C4-2B (cell line): ENCODE data around the gene RPS18.

ENCODE experiments used
- CTCF ChIP-seq: fragments of 450-650 bp; conservative IDR thresholded peaks from 2 replicates; pipeline ENCODE4 v1.5.1; 2017; ENCODE audit warnings: mild to moderate bottlenecking
- ZFX ChIP-seq: fragments of 450-650 bp; IDR thresholded peaks from 2 replicates; pipeline ENCODE4 v1.6.1; 2017

GRCh38 chr6:33273924-33274902 is 2.3 kb downstream of the RPS18 start:
- TF ChIP-seq CTCF (no peak), ZFX (no peak)
